A673 (cell line): Measurements from ENCODE around the gene ARL4C. TPM values are rescaled to one million over a fixed set of nuclear protein-coding genes. Genes with fewer than 3 reads are reported as not detected.

Source experiments
- BruUV-seq: library from RNA; stranded (reverse); fragments of 400-500 nt; replicated peaks from 2 replicates; lab custom pipeline; 2021; lab: Mats Ljungman, UMichigan
- CTCF ChIA-PET: fragments of 300-600 bp; sonication (Branson Sonifier 250); formaldehyde crosslinking; loops from one replicate; lab custom pipeline; 2022; ENCODE audit warnings: antibody characterized with exemption; lab: Charles Lee
- POLR2A ChIA-PET: fragments of 300-600 bp; sonication (Branson Sonifier 250); formaldehyde crosslinking; loops from one replicate; lab custom pipeline; 2022; ENCODE audit warnings: antibody characterized with exemption; ENCODE audit not compliant: low non-redundant PET; lab: Charles Lee
- DNase-seq: peaks from one replicate; pipeline ENCODE4 v3.0.0-alpha.2; 2015; ENCODE audit warnings: low spot score
- H3K27ac ChIP-seq: fragments of 200-600 bp; sonication (generic); 2 replicates; pipeline ENCODE4 v1.5.1; 2016; ENCODE audit warnings: mixed run types, low read depth, mild to moderate bottlenecking, mixed read lengths, antibody characterized with exemption, low read length; ENCODE audit not compliant: poor library complexity, severe bottlenecking
- H3K27me3 ChIP-seq: fragments of 200-600 bp; sonication (generic); replicated peaks from 2 replicates; pipeline ENCODE4 v1.6.1; 2017; ENCODE audit warnings: mixed run types, low read depth, mild to moderate bottlenecking, mixed read lengths, antibody characterized with exemption, low read length; ENCODE audit not compliant: insufficient read depth, poor library complexity
- H3K36me3 ChIP-seq: fragments of 200-600 bp; sonication (generic); 2 replicates; pipeline ENCODE4 v1.6.1; 2016; ENCODE audit warnings: mixed run types, mild to moderate bottlenecking, mixed read lengths, antibody characterized with exemption, low read length; ENCODE audit not compliant: insufficient read depth, poor library complexity, severe bottlenecking
- H3K4me1 ChIP-seq: fragments of 200-600 bp; sonication (generic); 2 replicates; pipeline ENCODE4 v1.6.1; 2017; ENCODE audit warnings: mixed run types, mild to moderate bottlenecking, mixed read lengths, antibody characterized with exemption, low read length; ENCODE audit not compliant: insufficient read depth, poor library complexity, severe bottlenecking
- H3K4me3 ChIP-seq: fragments of 200-600 bp; sonication (generic); 2 replicates; pipeline ENCODE4 v1.5.1; 2016; ENCODE audit warnings: low read depth, mixed run types, mild to moderate bottlenecking, mixed read lengths, low read length; ENCODE audit not compliant: poor library complexity, severe bottlenecking
- H3K9me3 ChIP-seq: fragments of 200-600 bp; sonication (generic); 2 replicates; pipeline ENCODE4 v1.6.1; 2016; ENCODE audit warnings: mixed run types, low read depth, mild to moderate bottlenecking, mixed read lengths, antibody characterized with exemption, low read length; ENCODE audit not compliant: poor library complexity, severe bottlenecking
- EZH2 ChIP-seq: fragments of 200-600 bp; sonication (generic); IDR thresholded peaks from 2 replicates; pipeline ENCODE4 v1.6.1; 2017; ENCODE audit warnings: borderline replicate concordance, low read depth, mild to moderate bottlenecking, mixed read lengths, antibody characterized with exemption, low read length; ENCODE audit not compliant: poor library complexity, severe bottlenecking
- intact Hi-C: fragments of 100-400 bp; cut with micrococcal nuclease; formaldehyde crosslinking; loops from one replicate; pipeline ENCODE4 v1.10.0; 2022; ENCODE audit not compliant: unreplicated experiment
- total RNA-seq: library from RNA; stranded (reverse); gene quantifications from 2 replicates; pipeline ENCODE4 v1.2.3, GENCODE V29; 2021
- TF ChIP-seq, protein P1 (sequence below): fragments of 300-800, 200-600 bp; sonication (generic); conservative IDR thresholded peaks from 2 replicates; pipeline ENCODE4 v1.5.1; 2017; ENCODE audit warnings: low read depth, mild to moderate bottlenecking, antibody characterized with exemption, low read length, moderate library complexity, mixed read lengths

The ARL4C gene
- total RNA-seq, 1 experiment from 2014 or later = 3.0 TPM

DNA sequence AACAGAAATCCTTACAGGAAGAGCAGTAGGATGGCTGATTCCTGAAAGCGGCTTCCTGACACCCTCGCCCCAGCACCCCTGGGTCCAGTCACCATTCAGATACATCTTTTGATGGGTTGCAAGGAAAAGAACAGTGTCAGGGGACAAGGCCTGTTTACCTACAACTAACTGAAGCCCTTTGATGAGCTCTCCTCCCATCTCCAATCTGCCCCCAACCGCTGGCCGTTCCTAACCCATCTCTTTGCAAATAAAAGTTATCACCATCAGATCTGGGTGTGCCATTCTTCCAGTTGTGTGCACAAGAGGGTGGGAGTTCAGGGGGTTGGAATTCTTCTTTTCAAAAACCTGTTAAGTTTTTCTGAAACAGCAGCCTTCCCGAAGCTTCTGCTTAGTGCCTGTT, 48.9 kb downstream of the ARL4C start:
- no peaks in the 10 kb centered on the region for H3K27me3 ChIP-seq
- ChIA-PET POLR2A (no interaction called here), CTCF (interaction anchor here (0.6 kb wide), 1 partner anchor 11 kb away, joined by 3 read pairs; no protein-coding TSS in a partner anchor)
- DNase-seq = no peak
- no peak overlapping the region for H3K4me3 ChIP-seq
- peaks cover 7% of the 10 kb centered on the region for H3K4me1 ChIP-seq
- BruUV-seq = no TSS peak
- no peak overlapping the region for H3K27ac ChIP-seq
- no peaks in the 10 kb centered on the region for H3K9me3 ChIP-seq
- TF ChIP-seq, protein P1, sequence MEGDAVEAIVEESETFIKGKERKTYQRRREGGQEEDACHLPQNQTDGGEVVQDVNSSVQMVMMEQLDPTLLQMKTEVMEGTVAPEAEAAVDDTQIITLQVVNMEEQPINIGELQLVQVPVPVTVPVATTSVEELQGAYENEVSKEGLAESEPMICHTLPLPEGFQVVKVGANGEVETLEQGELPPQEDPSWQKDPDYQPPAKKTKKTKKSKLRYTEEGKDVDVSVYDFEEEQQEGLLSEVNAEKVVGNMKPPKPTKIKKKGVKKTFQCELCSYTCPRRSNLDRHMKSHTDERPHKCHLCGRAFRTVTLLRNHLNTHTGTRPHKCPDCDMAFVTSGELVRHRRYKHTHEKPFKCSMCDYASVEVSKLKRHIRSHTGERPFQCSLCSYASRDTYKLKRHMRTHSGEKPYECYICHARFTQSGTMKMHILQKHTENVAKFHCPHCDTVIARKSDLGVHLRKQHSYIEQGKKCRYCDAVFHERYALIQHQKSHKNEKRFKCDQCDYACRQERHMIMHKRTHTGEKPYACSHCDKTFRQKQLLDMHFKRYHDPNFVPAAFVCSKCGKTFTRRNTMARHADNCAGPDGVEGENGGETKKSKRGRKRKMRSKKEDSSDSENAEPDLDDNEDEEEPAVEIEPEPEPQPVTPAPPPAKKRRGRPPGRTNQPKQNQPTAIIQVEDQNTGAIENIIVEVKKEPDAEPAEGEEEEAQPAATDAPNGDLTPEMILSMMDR = no peak
- TF ChIP-seq EZH2 = no peak
- intact Hi-C loops = no loop called here
- H3K36me3 ChIP-seq = no peaks in the 10 kb centered on the region

DNA sequence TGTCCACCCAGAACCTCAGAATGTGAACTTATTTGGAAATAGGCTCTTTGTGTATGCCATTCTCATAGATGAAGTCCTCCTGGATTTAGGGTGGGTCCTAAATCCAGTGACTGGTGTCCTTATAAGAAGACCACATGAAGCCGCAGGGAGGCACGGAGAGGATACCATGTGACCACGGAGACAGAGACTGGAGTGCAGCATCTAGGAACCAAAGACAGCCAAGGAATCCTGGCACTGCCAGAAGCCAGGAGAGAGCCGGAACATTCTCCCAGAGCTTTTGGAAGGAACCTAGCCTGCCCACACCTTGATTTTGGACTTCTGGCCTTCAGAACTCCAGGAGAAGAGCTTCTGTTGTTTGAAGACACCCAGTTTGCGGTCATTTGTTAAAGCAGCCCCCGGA, 49.7 kb downstream of the ARL4C start:
- H3K27me3 ChIP-seq = no peaks in the 10 kb centered on the region
- H3K36me3 ChIP-seq = no peaks in the 10 kb centered on the region
- intact Hi-C loops = no loop called here
- DNase-seq = no peak
- no peak overlapping the region for H3K4me3 ChIP-seq
- no TSS peak for BruUV-seq
- no peak overlapping the region for H3K27ac ChIP-seq
- peaks cover 7% of the 10 kb centered on the region for H3K4me1 ChIP-seq
- no peak for TF ChIP-seq EZH2
- TF ChIP-seq, protein P1 = no peak
- POLR2A ChIA-PET = no interaction called here
- CTCF ChIA-PET = interaction anchor here (0.6 kb wide), 1 partner anchor 157 kb away, joined by 3 read pairs; no protein-coding TSS in a partner anchor
- H3K9me3 ChIP-seq = no peaks in the 10 kb centered on the region

DNA sequence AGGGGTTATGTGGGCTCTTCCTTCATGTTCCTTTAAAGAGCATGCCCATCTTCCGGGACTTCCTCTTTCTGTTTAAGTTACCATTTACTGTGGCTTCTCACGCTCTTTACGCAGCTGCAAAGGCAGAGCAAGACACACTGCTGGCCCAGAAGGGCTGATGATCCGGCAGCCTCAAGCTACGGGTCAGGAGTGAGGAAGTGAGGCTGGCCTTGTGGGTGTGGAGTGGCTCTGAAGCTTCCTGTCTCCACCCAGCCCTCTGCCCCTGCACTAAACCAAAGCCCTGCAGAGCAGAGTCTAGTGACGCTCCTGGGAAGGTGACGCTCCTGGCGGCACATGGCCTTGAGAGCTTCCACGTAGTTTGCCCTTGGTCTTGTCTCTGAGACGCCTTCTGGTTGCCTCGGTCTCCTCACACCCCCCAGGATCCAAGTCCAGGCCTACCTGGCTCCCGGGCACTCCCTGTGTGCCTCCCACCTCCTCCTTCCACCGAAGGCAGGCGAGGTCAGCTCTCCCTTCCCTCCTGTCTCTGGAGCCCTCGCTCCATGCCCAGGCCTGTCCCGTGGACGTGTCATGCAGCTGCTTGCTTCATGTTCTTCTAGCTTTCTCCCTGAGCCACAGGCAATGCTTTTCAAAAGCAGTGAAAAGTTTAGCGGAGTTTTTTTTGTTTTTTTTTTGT, 50.3 kb downstream of the ARL4C start:
- no peaks in the 10 kb centered on the region for H3K36me3 ChIP-seq
- intact Hi-C loops = no loop called here
- peaks cover 7% of the 10 kb centered on the region for H3K4me1 ChIP-seq
- ChIA-PET POLR2A (no interaction called here), CTCF (interaction anchor here (0.6 kb wide), 1 partner anchor 157 kb away, joined by 3 read pairs; no protein-coding TSS in a partner anchor)
- H3K27ac ChIP-seq = no peak overlapping the region
- no peak for DNase-seq
- no peak for TF ChIP-seq EZH2
- TF ChIP-seq, protein P1 = no peak
- no peaks in the 10 kb centered on the region for H3K27me3 ChIP-seq
- BruUV-seq = no TSS peak
- H3K4me3 ChIP-seq = no peak overlapping the region
- no peaks in the 10 kb centered on the region for H3K9me3 ChIP-seq
